HCT116 (cell line): ENCODE measurements around the gene SORL1. TPM values are rescaled to one million over a fixed set of nuclear protein-coding genes. Genes with fewer than 3 reads are reported as not detected.

ENCODE experiments used
- ATAC-seq: fragments of 200-7000 bp; cut with Tn5 transposase; 2 replicates; pipeline ENCODE4 v1.9.1; 2020; ENCODE audit warnings: mild to moderate bottlenecking, moderate library complexity
- BruUV-seq: library from RNA; stranded (reverse); fragments of 400-500 nt; replicated peaks from 2 replicates; lab custom pipeline; 2021; lab: Mats Ljungman, UMichigan
- CTCF ChIA-PET: fragments of 300-600 bp; sonication (Branson Sonifier 250); formaldehyde crosslinking; loops from one replicate; lab custom pipeline; 2021; ENCODE audit warnings: antibody characterized with exemption; lab: Charles Lee
- POLR2A ChIA-PET: fragments of 300-600, 350-600 bp; sonication (Branson Sonifier 250); formaldehyde crosslinking; loops from one replicate; lab custom pipeline; 2021; ENCODE audit warnings: antibody characterized with exemption; lab: Charles Lee
- RAD21 ChIA-PET, 2 experiments: fragments of 300-600 bp; sonication (Branson Sonifier 250); formaldehyde crosslinking; loops; one replicate each; lab custom pipeline; 2023; ENCODE audit warnings: low total read pairs in 2 of 2; ENCODE audit not compliant: uncharacterized antibody in 2 of 2, unreplicated experiment in 2 of 2, low non-redundant PET in 1 of 2; lab: Charles Lee
- DNase-seq: peaks from one replicate; pipeline ENCODE4 v3.0.0-alpha.2; 2010; ENCODE audit warnings: low read depth, low spot score
- H2AFZ ChIP-seq: fragments of 200-600 bp; shearing (Covaris generic), sonication (generic); 2 replicates; pipeline ENCODE4 v1.6.1; 2017; ENCODE audit warnings: low read depth, mixed run types, mixed read lengths, antibody characterized with exemption, low read length; ENCODE audit not compliant: poor library complexity, severe bottlenecking
- H3K27ac ChIP-seq: 2 replicates; pipeline ENCODE4 v1.5.1; 2012; ENCODE audit warnings: low read depth, low read length
- H3K27me3 ChIP-seq: fragments of 200-600 bp; sonication (generic); 2 replicates; pipeline ENCODE4 v1.6.1; 2016; ENCODE audit warnings: mixed run types, low read length, mixed read lengths; ENCODE audit not compliant: insufficient read depth
- H3K36me3 ChIP-seq, 2 experiments: fragments of 200-500 bp in 1 of 2; fragments of 200-600 bp in 1 of 2; sonication (Bioruptor generic) in 1 of 2; sonication (generic) in 1 of 2; 2 replicates each; pipeline versions ENCODE4 v1.5.1 to v1.6.1; 2014 to 2016; ENCODE audit warnings: low read length in 2 of 2, inconsistent platforms in 1 of 2, mixed read lengths in 1 of 2, mixed run types in 1 of 2; ENCODE audit not compliant: insufficient read depth in 2 of 2, control insufficient read depth in 1 of 2
- H3K4me1 ChIP-seq, 2 experiments: fragments of 200-600 bp in 1 of 2; sonication (generic) in 1 of 2; 2 replicates each; pipeline versions ENCODE4 v1.5.1 to v1.6.1; 2012 to 2017; ENCODE audit warnings: low read length in 2 of 2, inconsistent platforms in 1 of 2, mild to moderate bottlenecking in 1 of 2, mixed read lengths in 1 of 2, mixed run types in 1 of 2, moderate library complexity in 1 of 2; ENCODE audit not compliant: insufficient read depth in 2 of 2, control insufficient read depth in 1 of 2
- H3K4me2 ChIP-seq: fragments of 200-600 bp; sonication (generic); 2 replicates; pipeline ENCODE4 v1.6.1; 2017; ENCODE audit warnings: mixed run types, low read length, mixed read lengths
- H3K4me3 ChIP-seq, 2 experiments: fragments of 200-600 bp in 1 of 2; sonication (generic) in 1 of 2; replicated peaks in 1 of 2; 2 replicates each; pipeline ENCODE4 v1.5.1; 2011 to 2016; ENCODE audit warnings: low read length in 2 of 2, control low read depth in 1 of 2, low read depth in 1 of 2, mild to moderate bottlenecking in 1 of 2, mixed read lengths in 1 of 2, mixed run types in 1 of 2
- H3K79me2 ChIP-seq: fragments of 200-600 bp; sonication (generic); 2 replicates; pipeline ENCODE4 v1.6.1; 2017; ENCODE audit warnings: mild to moderate bottlenecking, mixed run types, low read length, moderate library complexity, mixed read lengths; ENCODE audit not compliant: insufficient read depth
- H3K9ac ChIP-seq: fragments of 200-600 bp; sonication (generic); 2 replicates; pipeline ENCODE4 v1.6.1; 2016; ENCODE audit warnings: low read length, mixed read lengths
- H3K9me2 ChIP-seq: fragments of 200-600 bp; sonication (generic), shearing (Covaris generic); 2 replicates; pipeline ENCODE4 v1.6.1; 2017; ENCODE audit warnings: mixed run types, mild to moderate bottlenecking, moderate library complexity; ENCODE audit not compliant: insufficient read depth
- H3K9me3 ChIP-seq, 2 experiments: fragments of 200-500 bp in 1 of 2; fragments of 200-600 bp in 1 of 2; sonication (Bioruptor generic) in 1 of 2; sonication (generic) in 1 of 2; 2 replicates each; pipeline ENCODE4 v1.6.1; 2014 to 2017; ENCODE audit warnings: low read length in 2 of 2, mixed read lengths in 2 of 2, inconsistent platforms in 1 of 2, low read depth in 1 of 2, mild to moderate bottlenecking in 1 of 2, mixed run types in 1 of 2, moderate library complexity in 1 of 2; ENCODE audit not compliant: control insufficient read depth in 1 of 2, insufficient read depth in 1 of 2
- H4K20me1 ChIP-seq: fragments of 200-600 bp; sonication (generic), shearing (Covaris generic); 2 replicates; pipeline ENCODE4 v1.6.1; 2017; ENCODE audit warnings: mixed run types, mild to moderate bottlenecking, moderate library complexity; ENCODE audit not compliant: insufficient read depth
- CBX3 ChIP-seq: IDR thresholded peaks from 2 replicates; pipeline ENCODE4 v1.6.1; 2012; ENCODE audit warnings: low read depth
- EGR1 ChIP-seq: IDR thresholded peaks from 2 replicates; pipeline ENCODE4 v1.6.1; 2012; ENCODE audit warnings: low read depth
- ELF1 ChIP-seq: IDR thresholded peaks from 2 replicates; pipeline ENCODE4 v1.6.1; 2012; ENCODE audit warnings: low read depth, borderline replicate concordance
- EZH2 ChIP-seq: fragments of 200-600 bp; sonication (generic); IDR thresholded peaks from 2 replicates; pipeline ENCODE4 v1.6.1; 2017; ENCODE audit warnings: antibody characterized with exemption, mixed run types
- EZH2phosphoT487 ChIP-seq: fragments of 200-600 bp; IDR thresholded peaks from 2 replicates; pipeline ENCODE4 v1.6.1; 2018; ENCODE audit warnings: antibody characterized with exemption, borderline replicate concordance
- FOSL1 ChIP-seq: IDR thresholded peaks from 2 replicates; pipeline ENCODE4 v1.6.1; 2012; ENCODE audit warnings: low read depth
- JUND ChIP-seq: IDR thresholded peaks from 2 replicates; pipeline ENCODE4 v1.6.1; 2012
- POLR2A ChIP-seq: IDR thresholded peaks from 2 replicates; pipeline ENCODE4 v1.7.0; 2011; ENCODE audit warnings: borderline replicate concordance; ENCODE audit not compliant: insufficient read depth, insufficient read length; ENCODE audit errors: extremely low read depth
- RAD21 ChIP-seq: IDR thresholded peaks from 2 replicates; pipeline ENCODE4 v1.6.1; 2012; ENCODE audit warnings: low read depth, mild to moderate bottlenecking
- SP1 ChIP-seq: IDR thresholded peaks from 2 replicates; pipeline ENCODE4 v1.6.1; 2012; ENCODE audit warnings: low read depth
- YY1 ChIP-seq: IDR thresholded peaks from 2 replicates; pipeline ENCODE4 v1.6.1; 2011; ENCODE audit warnings: low read length, low read depth, moderate library complexity, mild to moderate bottlenecking; ENCODE audit not compliant: insufficient replicate concordance; ENCODE audit errors: extremely low read depth
- ZFX ChIP-seq: fragments of 450-650 bp; IDR thresholded peaks from 2 replicates; pipeline ENCODE4 v1.6.1; 2017
- intact Hi-C: fragments of 100-400 bp; cut with micrococcal nuclease; formaldehyde crosslinking; loops from 2 replicates; pipeline ENCODE4 v1.10.0; 2022
- total RNA-seq: library from RNA; stranded (reverse); gene quantifications from one replicate; pipeline ENCODE4 v1.2.1, GENCODE V29; 2021; ENCODE audit not compliant: unreplicated experiment
- TF ChIP-seq, protein P1 (sequence below): IDR thresholded peaks from 2 replicates; pipeline ENCODE4 v1.6.1; 2012
- TF ChIP-seq, protein P2 (sequence below): IDR thresholded peaks from 2 replicates; pipeline ENCODE4 v1.6.1; 2011; ENCODE audit warnings: mild to moderate bottlenecking, low read length, moderate library complexity; ENCODE audit not compliant: insufficient replicate concordance; ENCODE audit errors: extremely low read depth
- TF ChIP-seq, protein P3 (sequence below): IDR thresholded peaks from 2 replicates; pipeline ENCODE4 v1.6.1; 2012
- TF ChIP-seq, protein P4 (sequence below), 3 experiments: fragments of 200-600 bp in 1 of 3; sonication (generic) in 1 of 3; IDR thresholded peaks in 2 of 3; conservative IDR thresholded peaks in 1 of 3; 2 replicates each; pipeline ENCODE4 v1.5.1; 2012 to 2017; ENCODE audit warnings: low read depth in 2 of 3, low read length in 2 of 3, antibody characterized with exemption in 1 of 3, borderline replicate concordance in 1 of 3, control low read depth in 1 of 3, mild to moderate bottlenecking in 1 of 3, mixed read lengths in 1 of 3, mixed run types in 1 of 3, moderate library complexity in 1 of 3; ENCODE audit not compliant: insufficient read depth in 1 of 3
- TF ChIP-seq, protein P5 (sequence below): IDR thresholded peaks from 2 replicates; pipeline ENCODE4 v1.6.1; 2012; ENCODE audit warnings: low read depth

SORL1 gene
- total RNA-seq, 1 experiment from 2014 or later: 17.4 TPM

DNA sequence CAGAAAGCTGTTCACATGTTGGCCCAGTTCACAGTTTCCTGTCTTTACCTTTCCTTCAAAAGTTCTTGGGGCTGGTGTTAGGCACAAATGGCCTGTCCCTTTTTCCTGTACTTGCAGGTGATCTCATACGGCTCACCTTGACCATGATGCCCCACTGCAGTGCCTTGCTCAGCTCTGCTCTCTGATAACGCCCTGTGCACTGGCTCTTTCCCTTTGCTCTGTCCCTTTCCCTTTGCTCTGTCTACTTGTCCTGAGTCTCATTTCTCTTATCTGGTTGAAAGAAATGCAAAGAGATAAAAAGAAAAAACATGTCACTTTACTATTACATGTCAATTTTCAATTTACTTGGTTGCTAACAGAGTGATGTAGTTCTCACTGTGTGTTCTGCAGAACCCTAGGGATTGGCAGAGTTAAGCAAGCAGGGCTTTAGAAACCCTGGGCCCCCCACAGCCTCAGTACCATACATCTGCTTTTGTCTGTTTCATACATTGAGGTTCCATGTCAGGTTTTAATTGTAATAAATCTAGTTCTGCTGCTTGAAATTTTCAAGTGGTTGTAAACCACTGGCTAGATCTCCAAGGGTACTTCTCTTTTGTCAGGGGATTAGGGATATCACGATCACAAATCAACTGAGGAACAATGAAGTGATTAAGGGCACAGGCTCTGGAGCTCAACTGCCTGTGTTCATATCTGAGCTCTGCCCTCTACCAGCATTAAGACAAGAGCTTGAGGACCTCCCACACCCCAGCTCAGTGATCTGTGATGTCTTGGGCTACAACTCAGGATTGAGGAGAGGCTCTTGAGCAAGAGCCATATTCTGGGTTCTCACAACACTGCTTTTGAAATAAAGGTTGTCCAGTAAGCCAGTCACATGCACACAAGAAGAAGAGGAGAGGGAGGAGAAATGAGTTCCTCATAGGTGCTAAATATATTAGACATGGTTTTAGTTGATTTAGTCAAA is 16.3 kb upstream of the SORL1 start:
- intact Hi-C loops: no loop called here
- ChIA-PET RAD21 (no interaction called here), CTCF (no interaction called here), POLR2A (no interaction called here)
- H3K4me2 ChIP-seq: no peak overlapping the region
- H3K4me1 ChIP-seq: no peaks in the 10 kb centered on the region
- no peak overlapping the region for H2AFZ ChIP-seq
- DNase-seq (no peak), ATAC-seq (no peak)
- no peak overlapping the region for H3K4me3 ChIP-seq
- H3K9me3 ChIP-seq: no peaks in the 10 kb centered on the region
- H3K79me2 ChIP-seq: no peaks in the 10 kb centered on the region
- no peaks in the 10 kb centered on the region for H3K36me3 ChIP-seq
- no TSS peak for BruUV-seq
- H4K20me1 ChIP-seq: no peaks in the 10 kb centered on the region
- H3K9me2 ChIP-seq: no peaks in the 10 kb centered on the region
- peaks cover 22% of the 10 kb centered on the region; the same call in 1 of the 2 replicates for H3K27me3 ChIP-seq
- TF ChIP-seq RAD21: no peak
- TF ChIP-seq YY1: no peak
- no peak for TF ChIP-seq ELF1
- no peak for TF ChIP-seq ZFX
- TF ChIP-seq, protein P1, sequence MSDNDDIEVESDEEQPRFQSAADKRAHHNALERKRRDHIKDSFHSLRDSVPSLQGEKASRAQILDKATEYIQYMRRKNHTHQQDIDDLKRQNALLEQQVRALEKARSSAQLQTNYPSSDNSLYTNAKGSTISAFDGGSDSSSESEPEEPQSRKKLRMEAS: no peak
- TF ChIP-seq, protein P2, sequence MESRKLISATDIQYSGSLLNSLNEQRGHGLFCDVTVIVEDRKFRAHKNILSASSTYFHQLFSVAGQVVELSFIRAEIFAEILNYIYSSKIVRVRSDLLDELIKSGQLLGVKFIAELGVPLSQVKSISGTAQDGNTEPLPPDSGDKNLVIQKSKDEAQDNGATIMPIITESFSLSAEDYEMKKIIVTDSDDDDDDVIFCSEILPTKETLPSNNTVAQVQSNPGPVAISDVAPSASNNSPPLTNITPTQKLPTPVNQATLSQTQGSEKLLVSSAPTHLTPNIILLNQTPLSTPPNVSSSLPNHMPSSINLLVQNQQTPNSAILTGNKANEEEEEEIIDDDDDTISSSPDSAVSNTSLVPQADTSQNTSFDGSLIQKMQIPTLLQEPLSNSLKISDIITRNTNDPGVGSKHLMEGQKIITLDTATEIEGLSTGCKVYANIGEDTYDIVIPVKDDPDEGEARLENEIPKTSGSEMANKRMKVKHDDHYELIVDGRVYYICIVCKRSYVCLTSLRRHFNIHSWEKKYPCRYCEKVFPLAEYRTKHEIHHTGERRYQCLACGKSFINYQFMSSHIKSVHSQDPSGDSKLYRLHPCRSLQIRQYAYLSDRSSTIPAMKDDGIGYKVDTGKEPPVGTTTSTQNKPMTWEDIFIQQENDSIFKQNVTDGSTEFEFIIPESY: no peak
- no peak for TF ChIP-seq EZH2phosphoT487
- TF ChIP-seq EGR1: no peak
- TF ChIP-seq, protein P3, sequence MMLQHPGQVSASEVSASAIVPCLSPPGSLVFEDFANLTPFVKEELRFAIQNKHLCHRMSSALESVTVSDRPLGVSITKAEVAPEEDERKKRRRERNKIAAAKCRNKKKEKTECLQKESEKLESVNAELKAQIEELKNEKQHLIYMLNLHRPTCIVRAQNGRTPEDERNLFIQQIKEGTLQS: no peak
- TF ChIP-seq, protein P4, sequence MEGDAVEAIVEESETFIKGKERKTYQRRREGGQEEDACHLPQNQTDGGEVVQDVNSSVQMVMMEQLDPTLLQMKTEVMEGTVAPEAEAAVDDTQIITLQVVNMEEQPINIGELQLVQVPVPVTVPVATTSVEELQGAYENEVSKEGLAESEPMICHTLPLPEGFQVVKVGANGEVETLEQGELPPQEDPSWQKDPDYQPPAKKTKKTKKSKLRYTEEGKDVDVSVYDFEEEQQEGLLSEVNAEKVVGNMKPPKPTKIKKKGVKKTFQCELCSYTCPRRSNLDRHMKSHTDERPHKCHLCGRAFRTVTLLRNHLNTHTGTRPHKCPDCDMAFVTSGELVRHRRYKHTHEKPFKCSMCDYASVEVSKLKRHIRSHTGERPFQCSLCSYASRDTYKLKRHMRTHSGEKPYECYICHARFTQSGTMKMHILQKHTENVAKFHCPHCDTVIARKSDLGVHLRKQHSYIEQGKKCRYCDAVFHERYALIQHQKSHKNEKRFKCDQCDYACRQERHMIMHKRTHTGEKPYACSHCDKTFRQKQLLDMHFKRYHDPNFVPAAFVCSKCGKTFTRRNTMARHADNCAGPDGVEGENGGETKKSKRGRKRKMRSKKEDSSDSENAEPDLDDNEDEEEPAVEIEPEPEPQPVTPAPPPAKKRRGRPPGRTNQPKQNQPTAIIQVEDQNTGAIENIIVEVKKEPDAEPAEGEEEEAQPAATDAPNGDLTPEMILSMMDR (IDR thresholded peaks at IDR 0.05 in 2 of 3, conservative IDR thresholded peaks at IDR 0.05 in 1 of 3; ENCODE audit: borderline replicate concordance in 1 of 3, insufficient read depth in 1 of 3, low read depth in 2 of 3, low read length in 2 of 3): no peak
- TF ChIP-seq, protein P5, sequence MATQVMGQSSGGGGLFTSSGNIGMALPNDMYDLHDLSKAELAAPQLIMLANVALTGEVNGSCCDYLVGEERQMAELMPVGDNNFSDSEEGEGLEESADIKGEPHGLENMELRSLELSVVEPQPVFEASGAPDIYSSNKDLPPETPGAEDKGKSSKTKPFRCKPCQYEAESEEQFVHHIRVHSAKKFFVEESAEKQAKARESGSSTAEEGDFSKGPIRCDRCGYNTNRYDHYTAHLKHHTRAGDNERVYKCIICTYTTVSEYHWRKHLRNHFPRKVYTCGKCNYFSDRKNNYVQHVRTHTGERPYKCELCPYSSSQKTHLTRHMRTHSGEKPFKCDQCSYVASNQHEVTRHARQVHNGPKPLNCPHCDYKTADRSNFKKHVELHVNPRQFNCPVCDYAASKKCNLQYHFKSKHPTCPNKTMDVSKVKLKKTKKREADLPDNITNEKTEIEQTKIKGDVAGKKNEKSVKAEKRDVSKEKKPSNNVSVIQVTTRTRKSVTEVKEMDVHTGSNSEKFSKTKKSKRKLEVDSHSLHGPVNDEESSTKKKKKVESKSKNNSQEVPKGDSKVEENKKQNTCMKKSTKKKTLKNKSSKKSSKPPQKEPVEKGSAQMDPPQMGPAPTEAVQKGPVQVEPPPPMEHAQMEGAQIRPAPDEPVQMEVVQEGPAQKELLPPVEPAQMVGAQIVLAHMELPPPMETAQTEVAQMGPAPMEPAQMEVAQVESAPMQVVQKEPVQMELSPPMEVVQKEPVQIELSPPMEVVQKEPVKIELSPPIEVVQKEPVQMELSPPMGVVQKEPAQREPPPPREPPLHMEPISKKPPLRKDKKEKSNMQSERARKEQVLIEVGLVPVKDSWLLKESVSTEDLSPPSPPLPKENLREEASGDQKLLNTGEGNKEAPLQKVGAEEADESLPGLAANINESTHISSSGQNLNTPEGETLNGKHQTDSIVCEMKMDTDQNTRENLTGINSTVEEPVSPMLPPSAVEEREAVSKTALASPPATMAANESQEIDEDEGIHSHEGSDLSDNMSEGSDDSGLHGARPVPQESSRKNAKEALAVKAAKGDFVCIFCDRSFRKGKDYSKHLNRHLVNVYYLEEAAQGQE: no peak
- no peak for TF ChIP-seq CBX3
- no peak for TF ChIP-seq JUND
- TF ChIP-seq POLR2A: no peak
- no peak for TF ChIP-seq FOSL1
- no peak for TF ChIP-seq SP1
- TF ChIP-seq EZH2: no peak
- no peak overlapping the region for H3K9ac ChIP-seq
- H3K27ac ChIP-seq: no peak overlapping the region
